Measurements from ENCODE around the gene LENEP. TPM values are rescaled to one million over a fixed set of nuclear protein-coding genes. Genes with fewer than 3 reads are reported as not detected.

The LENEP gene
- polyA plus RNA-seq, 4 donors: 0.26 to 0.43 (median 0.34) TPM

GRCh38 chr1:155040358-155041093 lies 47.1 kb downstream of the LENEP start:
- no peak for DNase-seq (ENCODE audit: low read depth in 4 of 4, low spot score in 3 of 4)

GRCh38 chr1:155042789-155043188 lies 49.4 kb downstream of the LENEP start:
- no peak for DNase-seq (ENCODE audit: low read depth in 4 of 4, low spot score in 3 of 4)

GRCh38 chr1:155043301-155043702 lies 49.9 kb downstream of the LENEP start:
- DNase-seq (ENCODE audit: low read depth in 4 of 4, low spot score in 3 of 4): no peak

- DNase-seq (ENCODE audit: low read depth in 4 of 4, low spot score in 3 of 4): no peak
Observed at GRCh38 chr1:155043793-155044192, 50.4 kb downstream of the LENEP start.

Other genes starting within 250 kb of the LENEP start
- gene KCNN3, start 123.3 kb upstream of the LENEP start, polyA plus RNA-seq (ENCODE audit: insufficient read length in 4 of 4): 1 to 10 TPM; 2.3 to 2.8 (median 2.6) TPM
- gene PMVK, start 56.9 kb upstream of the LENEP start, polyA plus RNA-seq (ENCODE audit: insufficient read length in 4 of 4): 10 to 100 TPM; 33.2 to 44.8 (median 34.6) TPM
- gene PBXIP1, start 37.5 kb upstream of the LENEP start, polyA plus RNA-seq (ENCODE audit: insufficient read length in 4 of 4): 10 to 100 TPM; 64.9 to 74.6 (median 71.5) TPM
- 10 to 100 TPM; 46.9 to 52.2 (median 50.7) TPM for gene PYGO2, start 31.8 kb upstream of the LENEP start, polyA plus RNA-seq (ENCODE audit: insufficient read length in 4 of 4)
- gene SHC1, start 22.8 kb upstream of the LENEP start, polyA plus RNA-seq (ENCODE audit: insufficient read length in 4 of 4): 10 to 100 TPM; 87.1 to 89.4 (median 88.0) TPM
- 100 to 1,000 TPM in 2 of 4 donors, 10 to 100 TPM in 2; 89.4 to 103 (median 100) TPM for gene CKS1B, start 18.9 kb upstream of the LENEP start, polyA plus RNA-seq (ENCODE audit: insufficient read length in 4 of 4)
- gene FLAD1, start 10.2 kb upstream of the LENEP start, polyA plus RNA-seq (ENCODE audit: insufficient read length in 4 of 4): 10 to 100 TPM; 29.7 to 31.6 (median 30.8) TPM
- 10 to 100 TPM; 13.0 to 17.4 (median 14.4) TPM for gene ZBTB7B, start 9.2 kb downstream of the LENEP start, polyA plus RNA-seq (ENCODE audit: insufficient read length in 4 of 4)
- 1 to 10 TPM; 1.6 to 2.1 (median 1.8) TPM for gene DCST2, start 40.2 kb downstream of the LENEP start, polyA plus RNA-seq (ENCODE audit: insufficient read length in 4 of 4)
- gene DCST1, start 40.2 kb downstream of the LENEP start, polyA plus RNA-seq (ENCODE audit: insufficient read length in 4 of 4): under 1 TPM; 0.19 to 0.31 (median 0.28) TPM
- 10 to 100 TPM; 42.9 to 63.4 (median 44.4) TPM for gene ADAM15, start 57.7 kb downstream of the LENEP start, polyA plus RNA-seq (ENCODE audit: insufficient read length in 4 of 4)
- 10 to 100 TPM; 18.5 to 22.9 (median 21.4) TPM for gene EFNA4, start 70.2 kb downstream of the LENEP start, polyA plus RNA-seq (ENCODE audit: insufficient read length in 4 of 4)
- 1 to 10 TPM; 6.0 to 7.9 (median 7.1) TPM for gene EFNA3, start 85.3 kb downstream of the LENEP start, polyA plus RNA-seq (ENCODE audit: insufficient read length in 4 of 4)
- 10 to 100 TPM; 67.0 to 75.7 (median 72.2) TPM for gene EFNA1, start 134.3 kb downstream of the LENEP start, polyA plus RNA-seq (ENCODE audit: insufficient read length in 4 of 4)
- gene SLC50A1, start 142.3 kb downstream of the LENEP start, polyA plus RNA-seq (ENCODE audit: insufficient read length in 4 of 4): 10 to 100 TPM; 52.7 to 63.7 (median 58.5) TPM
- 10 to 100 TPM; 31.8 to 57.2 (median 36.6) TPM for gene DPM3, start 146.9 kb downstream of the LENEP start, polyA plus RNA-seq (ENCODE audit: insufficient read length in 4 of 4)
- gene KRTCAP2, start 179.7 kb downstream of the LENEP start, polyA plus RNA-seq (ENCODE audit: insufficient read length in 4 of 4): 100 to 1,000 TPM; 137 to 177 (median 153) TPM
- gene TRIM46, start 180.3 kb downstream of the LENEP start, polyA plus RNA-seq (ENCODE audit: insufficient read length in 4 of 4): 1 to 10 TPM; 2.7 to 4.1 (median 3.2) TPM
- gene THBS3, start 214.3 kb downstream of the LENEP start, polyA plus RNA-seq (ENCODE audit: insufficient read length in 4 of 4): 10 to 100 TPM; 28.1 to 41.7 (median 33.4) TPM
- 10 to 100 TPM; 38.8 to 50.3 (median 42.0) TPM for gene MTX1, start 215.1 kb downstream of the LENEP start, polyA plus RNA-seq (ENCODE audit: insufficient read length in 4 of 4)

All from right renal pelvis (tissue), 4 donors.